H1 (cell line): Measurements from ENCODE around the gene COL19A1. TPM values are rescaled to one million over a fixed set of nuclear protein-coding genes. Genes with fewer than 3 reads are reported as not detected.

ENCODE experiments used
- BCL11A ChIP-seq, 2 experiments: IDR thresholded peaks; one replicate each; pipeline ENCODE4 v1.6.1; 2011; ENCODE audit warnings: low read depth in 2 of 2, low read length in 2 of 2, mild to moderate bottlenecking in 2 of 2
- JUND ChIP-seq: IDR thresholded peaks from 2 replicates; pipeline ENCODE4 v1.6.1; 2011; ENCODE audit warnings: mild to moderate bottlenecking, improper control_type of control experiment, low read length
- KDM5A ChIP-seq: fragments of 200-600 bp; IDR thresholded peaks from 2 replicates; pipeline ENCODE4 v1.7.1; 2012; ENCODE audit warnings: mild to moderate bottlenecking, low read length, inconsistent platforms, mixed read lengths
- MAFK ChIP-seq: IDR thresholded peaks from 2 replicates; pipeline ENCODE4 v1.6.1; 2012; ENCODE audit warnings: low read depth, mild to moderate bottlenecking, improper control_type of control experiment, low read length
- TCF12 ChIP-seq: IDR thresholded peaks from 2 replicates; pipeline ENCODE4 v1.6.1; 2011; ENCODE audit warnings: low read depth, mild to moderate bottlenecking, low read length
- polyA plus RNA-seq, 7 experiments: library from polyadenylated mRNA; depleted of rRNA in 3 of 7; stranded (reverse) in 5 of 7; unstranded in 2 of 7; fragments of >200 nt in 5 of 7; fragments of 200-250 nt in 2 of 7; gene quantifications; 1 replicate in 5 of 7; 2 replicates in 1 of 7; 4 replicates in 1 of 7; pipeline versions ENCODE4 v1.2.1 to v1.2.3, GENCODE V29; 2011 to 2013; ENCODE audit warnings: missing spikeins in 2 of 7, mixed read lengths in 2 of 7
- total RNA-seq: library from RNA; stranded (reverse); fragmentation: NEBNext Ultra II Directional; extraction: Animal tissue kit (Norgen Biotek cat#: 25700); gene quantifications from 2 replicates; pipeline ENCODE4 v1.2.1, GENCODE V29; 2021

The COL19A1 gene
- total and polyA plus RNA-seq, 2 of the 8 experiments (the other 6 are each of a cell fraction or from before 2014, with no cell fraction given) = not detected

GRCh38 chr6:69926745-69927144 is 60.4 kb downstream of the COL19A1 start (continued):
- TF ChIP-seq KDM5A = no peak
- TF ChIP-seq MAFK = no peak
- no peak for TF ChIP-seq BCL11A (IDR thresholded peaks at IDR 0.05; ENCODE audit: low read depth in 2 of 2, low read length in 2 of 2)
- no peak for TF ChIP-seq JUND
- TF ChIP-seq TCF12 = no peak
